ENCODE data around the gene NACC2.

The NACC2 gene

DNA sequence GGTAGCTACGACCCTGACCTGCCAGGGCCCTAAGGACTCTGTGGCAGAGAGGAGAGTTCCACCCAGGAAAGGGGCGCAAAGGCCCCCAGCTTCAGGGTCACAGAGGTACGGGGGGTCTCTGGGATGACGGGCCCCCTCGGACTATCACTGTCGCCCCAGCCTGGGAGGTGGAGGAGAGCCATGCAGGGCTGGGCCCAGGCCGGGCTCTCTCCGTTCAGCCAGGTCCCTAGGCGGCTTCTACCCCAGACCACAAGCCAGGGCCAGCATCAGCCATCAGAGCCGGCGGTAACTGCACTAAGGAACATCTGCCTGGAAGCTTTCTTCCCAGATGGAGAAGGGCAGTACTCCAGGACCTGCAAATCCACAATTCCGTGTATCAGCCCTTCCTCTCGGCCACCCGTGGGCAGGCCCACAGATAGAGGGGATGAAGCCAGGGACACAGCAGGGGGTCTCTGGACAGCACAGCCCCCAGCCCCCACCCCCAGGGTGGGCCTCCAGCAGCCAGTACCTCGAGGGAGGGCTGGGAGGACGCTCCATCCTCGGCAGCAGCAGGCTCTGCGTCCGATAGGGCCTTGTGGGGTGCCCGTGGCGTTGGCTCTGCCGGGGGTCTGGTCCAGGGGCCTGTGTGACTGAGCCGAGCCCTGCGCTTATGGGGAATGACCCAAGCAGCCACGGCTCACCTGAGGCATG is 38.4 kb downstream of the NACC2 start:
- no peak for DNase-seq (ENCODE audit: low read depth)

DNA sequence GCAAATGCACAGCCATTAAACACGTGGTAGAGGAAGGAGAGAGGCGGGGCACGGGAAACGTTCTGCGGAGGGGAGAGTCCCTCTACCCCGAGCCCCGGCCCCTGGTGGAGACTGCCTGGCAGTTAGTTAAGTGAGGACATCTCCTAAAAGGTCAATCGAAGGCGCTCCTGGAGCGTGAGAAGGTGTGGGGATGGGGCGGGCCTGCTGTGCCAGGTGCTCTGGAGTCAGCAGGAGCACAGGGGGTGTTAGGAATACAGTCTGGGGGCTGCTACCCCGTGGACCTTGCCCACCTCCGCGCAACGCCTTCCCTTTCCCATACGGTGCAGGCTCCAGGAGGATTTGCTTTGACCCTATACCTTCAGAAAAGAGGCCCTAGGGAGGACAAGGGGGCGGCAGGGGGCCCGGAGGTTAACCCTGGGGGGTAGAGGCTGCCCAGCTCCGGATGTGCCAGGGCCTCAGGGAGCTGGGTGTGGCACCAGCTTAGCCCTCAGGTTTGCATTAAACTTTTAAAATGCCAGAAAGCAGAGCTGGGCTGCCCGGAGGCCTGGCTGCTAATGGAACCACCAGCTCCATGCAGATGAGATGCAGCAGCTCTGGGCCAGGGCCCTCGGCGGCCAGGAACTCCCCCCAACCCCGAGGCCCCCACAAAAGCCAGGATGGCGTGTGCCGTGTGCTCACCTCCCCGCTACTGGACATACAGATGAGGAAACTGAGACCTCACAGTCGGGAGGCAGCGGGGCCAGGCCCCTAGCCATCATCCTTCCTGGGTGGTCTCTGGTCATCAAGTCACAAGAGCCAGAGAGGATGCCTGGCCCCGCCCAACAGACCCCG is 39.2 kb downstream of the NACC2 start:
- no peak for DNase-seq (ENCODE audit: low read depth)

DNA sequence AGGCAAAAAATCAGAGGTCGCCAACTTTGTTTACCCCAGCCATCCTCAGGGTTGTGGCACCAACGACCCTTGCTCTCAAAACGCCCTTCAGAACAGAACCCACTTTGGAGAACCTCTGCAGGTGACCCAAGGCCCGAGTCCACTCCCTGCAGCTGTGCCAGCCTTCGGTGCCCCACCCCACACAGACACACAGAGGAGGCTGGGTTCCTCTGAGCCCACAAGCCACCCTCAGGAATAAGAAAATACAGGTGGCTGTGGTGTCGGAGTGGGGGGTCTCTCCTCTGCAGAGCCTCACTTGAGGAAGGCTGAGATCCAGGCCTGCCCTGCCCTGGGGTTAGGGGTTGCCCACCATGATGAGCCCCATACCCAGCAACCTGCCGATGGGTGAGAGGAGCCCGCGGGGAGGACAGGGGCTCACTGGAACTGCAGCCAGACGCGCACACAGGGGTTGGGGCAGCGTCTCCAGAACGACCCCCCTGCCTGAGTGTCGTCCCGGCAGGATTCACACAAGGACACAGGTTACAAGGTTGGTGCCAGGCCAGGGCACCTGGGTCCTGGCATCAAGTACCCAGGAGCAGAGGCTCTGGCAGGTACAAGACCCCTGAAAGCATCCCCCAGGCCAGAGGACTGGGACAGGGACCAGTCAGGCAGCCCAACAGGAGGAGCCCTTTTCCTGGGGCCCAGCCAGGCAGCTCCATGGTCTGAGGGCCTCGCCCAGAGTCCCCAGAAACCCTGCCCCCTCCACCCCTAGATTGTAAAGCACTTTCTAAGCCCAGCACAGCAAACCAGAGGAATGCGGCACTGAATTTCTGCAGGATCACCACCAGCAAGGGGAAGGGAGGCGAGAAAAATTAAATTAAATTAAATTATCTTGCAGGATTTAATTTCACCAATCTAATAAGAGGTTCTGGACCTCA is 40.0 kb downstream of the NACC2 start:
- DNase-seq (ENCODE audit: low read depth): no peak

DNA sequence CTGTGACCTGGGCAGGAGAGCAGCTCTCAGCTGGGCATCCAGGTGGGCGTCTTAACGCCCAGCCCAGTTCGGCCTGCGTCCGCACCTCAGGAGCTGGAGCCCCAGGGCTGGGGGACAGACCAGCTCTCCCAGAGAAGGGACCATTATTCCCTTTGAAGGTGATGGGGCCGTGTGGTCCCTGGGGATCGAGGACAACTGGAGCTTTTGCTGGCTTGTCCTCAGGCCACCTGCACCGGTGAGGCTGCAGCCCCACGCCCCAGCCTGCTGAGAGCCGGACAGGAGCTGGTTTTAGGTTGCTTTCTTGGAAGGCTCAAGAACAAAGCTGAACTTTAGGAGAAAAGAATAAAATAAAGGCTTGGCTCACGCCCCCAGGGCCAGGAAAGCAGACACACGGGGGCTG is 40.9 kb downstream of the NACC2 start:
- DNase-seq (ENCODE audit: low read depth): no peak

DNA sequence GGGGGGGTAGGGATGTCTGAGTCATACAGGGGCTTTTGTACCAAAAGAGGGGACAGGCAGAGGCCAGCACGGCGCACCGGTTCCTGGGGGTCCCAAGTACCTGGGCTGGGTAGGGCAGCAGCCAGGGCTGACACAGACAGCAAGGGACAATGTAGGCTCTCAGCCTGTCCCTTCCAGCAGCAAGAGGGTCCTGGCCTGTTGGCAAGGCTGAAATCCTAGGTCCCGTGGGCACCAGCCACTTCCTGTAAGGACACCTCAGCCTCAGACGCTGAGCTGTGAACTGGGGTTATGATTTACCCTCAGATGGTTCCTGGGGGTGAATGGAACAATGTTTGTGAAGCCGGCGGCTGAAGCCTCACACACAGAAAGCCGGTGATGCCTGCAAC is 41.3 kb downstream of the NACC2 start:
- DNase-seq (ENCODE audit: low read depth): no peak

DNA sequence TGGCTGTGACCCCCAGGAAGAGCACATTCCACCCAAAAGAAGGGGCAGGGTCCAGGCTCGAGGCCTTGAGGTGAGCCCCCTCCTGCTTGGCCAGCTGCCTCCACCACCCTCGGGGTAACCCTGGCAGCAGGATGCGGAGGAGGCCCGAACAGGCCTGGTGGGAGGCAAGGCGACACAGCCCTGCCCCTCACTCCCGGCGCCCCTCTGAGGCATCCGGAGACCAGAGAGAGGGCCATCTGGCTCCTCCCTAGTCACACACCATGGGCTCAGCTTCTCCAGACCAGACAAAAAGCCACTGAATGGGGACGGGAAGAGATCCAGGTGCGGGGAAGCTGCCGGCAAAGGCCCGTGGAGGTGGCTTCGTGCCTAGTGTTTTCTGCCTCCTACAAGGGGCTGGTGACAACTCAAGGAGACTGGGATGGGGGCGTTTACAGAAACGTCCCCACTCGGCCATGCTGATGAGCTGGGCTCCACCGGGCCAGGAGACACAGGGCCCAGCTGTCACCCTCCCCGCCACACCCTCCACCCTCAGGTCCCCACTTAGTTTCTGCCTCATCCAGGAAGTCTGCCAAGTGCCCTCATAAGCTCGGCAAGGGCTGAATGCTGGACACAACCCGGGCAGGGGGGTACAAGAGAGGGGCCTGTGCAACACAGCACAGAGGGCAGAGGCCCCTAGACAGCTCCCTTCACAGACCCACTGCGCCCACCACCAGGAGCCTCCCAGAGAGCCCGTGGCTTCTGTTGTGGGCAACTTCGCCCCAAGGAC is 41.9 kb downstream of the NACC2 start:
- DNase-seq (ENCODE audit: low read depth): no peak

DNA sequence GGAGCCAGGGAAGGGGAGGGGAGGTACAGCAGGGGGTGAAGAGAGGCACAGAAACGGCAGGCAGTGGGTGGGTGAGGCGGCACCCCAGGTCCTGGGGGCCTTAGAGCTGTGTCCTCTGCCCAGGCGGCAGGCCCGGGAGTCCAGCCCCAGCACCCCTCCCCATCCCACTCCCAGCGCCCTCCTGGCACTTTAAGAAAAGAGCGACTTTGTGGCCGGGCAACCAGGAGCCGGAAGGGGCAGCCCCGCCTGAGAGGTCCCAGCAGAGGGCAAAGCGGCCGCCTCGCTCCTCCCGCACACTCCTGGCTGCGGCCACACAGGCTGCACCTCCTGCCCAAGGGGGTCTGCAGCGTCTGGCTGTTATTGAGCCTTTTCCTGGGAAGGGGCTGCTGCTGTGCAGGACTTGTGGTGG is 42.6 kb downstream of the NACC2 start:
- DNase-seq (ENCODE audit: low read depth): no peak

DNA sequence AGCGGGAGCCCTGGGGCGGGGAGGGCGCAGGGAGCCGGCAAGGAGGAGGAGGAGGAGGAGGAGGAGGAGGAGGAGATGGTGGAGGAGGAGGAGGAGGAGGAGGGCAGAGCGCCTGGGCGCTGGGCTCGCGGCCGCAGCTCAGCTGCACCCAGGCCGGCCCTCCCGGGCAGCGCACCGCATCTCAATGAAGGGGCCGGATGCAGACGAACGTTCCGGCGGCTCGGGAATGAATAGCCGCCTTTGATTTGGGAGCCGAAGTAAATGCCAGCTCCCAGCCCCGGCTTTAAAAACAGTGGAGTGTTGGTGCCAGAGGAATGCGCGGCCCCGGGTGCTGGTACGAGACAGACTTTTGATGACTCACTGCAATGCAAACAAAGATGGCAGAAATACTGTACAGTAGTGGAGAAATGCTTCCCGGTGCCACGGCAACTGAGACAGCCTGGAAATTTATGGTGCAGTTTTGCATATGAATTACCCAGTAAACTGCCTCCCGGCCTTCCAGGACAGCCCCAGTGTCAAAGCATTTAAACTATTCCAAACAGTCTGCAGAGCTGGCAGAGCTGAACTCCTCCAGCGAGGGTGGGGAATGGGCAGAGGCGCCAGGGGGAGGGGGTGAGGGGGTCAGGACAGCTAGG is 43.1 kb downstream of the NACC2 start:
- DNase-seq (ENCODE audit: low read depth): no peak

DNA sequence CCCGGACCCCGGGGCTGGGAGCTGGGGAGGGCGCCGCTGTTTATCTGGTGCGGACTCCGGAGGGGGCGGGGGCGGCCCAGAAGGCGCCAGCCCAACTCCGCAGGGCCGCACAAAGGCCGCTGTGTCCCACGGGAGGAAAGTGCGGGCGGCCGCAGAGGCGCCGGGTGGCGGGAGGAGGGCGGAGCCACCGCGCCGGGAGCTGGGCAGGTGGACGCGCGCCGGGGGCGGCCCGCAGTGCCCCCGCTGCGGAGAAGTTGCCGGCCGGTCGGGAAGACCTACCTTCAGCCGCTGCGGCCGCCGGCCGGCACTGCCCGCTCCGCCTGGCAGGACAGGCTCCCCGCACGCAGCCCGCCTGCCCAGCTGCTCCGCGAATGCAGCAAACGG is 43.6 kb downstream of the NACC2 start:
- DNase-seq (ENCODE audit: low read depth): no peak

DNA sequence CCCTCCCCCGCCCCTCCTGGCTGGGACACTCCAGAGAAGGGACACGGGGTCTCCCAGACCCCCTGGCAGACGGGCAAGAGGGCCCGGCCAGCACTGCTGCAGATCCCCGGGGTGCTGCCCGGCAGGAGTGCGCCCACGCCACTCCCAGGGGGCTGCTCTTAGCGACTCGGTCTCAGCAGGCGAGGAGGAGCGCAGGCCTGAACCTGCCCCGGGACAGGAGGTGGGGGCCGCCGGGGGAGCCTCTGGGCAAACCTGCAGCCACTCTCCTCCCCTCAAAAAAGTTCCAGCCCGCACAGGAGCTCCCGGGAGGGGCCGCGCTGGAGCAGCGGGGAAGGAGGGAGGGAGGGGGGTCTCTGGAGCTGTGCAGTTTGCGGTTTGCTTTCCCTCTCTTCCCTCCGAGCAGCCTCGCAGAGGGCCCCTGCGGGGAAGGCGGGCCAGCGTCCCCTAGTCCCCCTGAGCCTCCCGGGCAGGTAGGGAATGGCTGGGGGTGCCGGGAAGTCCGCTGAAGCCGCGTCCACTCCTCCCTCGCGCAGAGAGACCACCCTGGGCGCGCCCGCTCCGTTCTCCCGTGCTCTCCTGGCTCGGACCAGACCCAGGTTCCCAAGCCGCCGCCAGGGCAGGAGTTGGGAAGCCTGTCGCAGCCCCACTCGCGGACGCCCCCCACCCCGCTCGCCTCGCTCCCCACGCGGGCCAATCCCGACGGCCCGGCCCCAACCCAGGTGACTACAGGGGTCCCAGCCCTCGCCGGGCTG is 44.2 kb downstream of the NACC2 start:
- no peak for DNase-seq (ENCODE audit: low read depth)

DNA sequence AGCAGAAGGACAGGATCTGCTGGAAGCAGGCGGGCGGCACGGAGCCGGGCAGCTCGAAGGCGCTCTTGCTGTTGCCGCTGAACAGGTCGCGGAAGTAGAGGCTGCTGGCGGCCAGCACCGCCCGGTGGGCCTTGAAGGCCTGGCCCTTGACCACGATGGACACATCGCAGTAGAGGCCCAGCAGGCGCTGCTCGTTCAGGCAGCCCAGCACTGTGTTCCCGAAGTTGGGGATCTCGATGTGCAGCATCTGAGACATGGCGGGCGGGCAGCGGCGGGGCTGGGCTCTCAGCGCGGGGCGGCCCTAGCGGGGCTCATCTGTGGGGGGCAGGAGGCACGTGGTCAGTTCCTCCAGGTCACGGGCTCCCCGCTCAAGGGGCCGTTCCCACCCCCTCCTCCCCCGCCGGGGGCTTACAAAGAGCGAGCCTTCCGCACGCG is 44.8 kb downstream of the NACC2 start:
- no peak for DNase-seq (ENCODE audit: low read depth)

DNA sequence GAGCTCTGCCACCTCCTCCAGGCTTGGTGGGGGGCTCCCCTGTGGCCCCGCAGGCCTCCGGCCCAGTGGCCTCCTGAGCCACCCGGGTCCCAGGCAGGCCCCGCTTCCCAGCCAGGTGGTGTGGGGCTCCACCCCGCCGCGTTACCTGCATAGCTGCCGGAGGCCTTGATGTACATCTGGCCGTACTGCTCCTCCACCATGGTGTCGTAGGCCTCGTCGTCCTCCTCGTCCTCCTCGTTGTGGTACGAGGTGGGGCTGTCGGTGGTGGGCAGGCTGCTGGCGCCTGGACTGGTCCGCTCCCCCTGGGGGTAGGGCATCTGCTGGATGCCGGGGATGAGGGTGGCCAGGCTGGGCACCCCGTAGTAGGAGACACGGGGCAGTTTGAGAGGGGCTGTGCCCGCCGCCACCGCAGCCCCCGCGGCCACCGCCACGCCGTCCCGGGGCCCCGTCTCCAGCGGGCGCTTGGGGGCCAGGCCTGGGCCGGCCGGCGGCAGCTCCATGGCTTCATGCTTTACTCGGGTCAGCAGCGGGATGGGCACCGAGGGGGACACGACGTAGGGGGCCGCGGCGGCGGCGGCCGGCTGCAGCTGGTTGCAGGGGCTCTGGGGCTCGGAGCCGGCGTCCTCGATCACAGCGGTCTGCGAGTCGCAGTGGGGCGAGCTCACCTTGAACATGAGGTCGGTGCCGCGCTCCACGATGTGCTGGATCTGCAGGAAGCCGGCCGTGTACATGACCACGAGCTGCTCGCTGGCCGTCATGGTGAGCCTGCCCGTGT is 45.4 kb downstream of the NACC2 start:
- no peak for DNase-seq (ENCODE audit: low read depth)

DNA sequence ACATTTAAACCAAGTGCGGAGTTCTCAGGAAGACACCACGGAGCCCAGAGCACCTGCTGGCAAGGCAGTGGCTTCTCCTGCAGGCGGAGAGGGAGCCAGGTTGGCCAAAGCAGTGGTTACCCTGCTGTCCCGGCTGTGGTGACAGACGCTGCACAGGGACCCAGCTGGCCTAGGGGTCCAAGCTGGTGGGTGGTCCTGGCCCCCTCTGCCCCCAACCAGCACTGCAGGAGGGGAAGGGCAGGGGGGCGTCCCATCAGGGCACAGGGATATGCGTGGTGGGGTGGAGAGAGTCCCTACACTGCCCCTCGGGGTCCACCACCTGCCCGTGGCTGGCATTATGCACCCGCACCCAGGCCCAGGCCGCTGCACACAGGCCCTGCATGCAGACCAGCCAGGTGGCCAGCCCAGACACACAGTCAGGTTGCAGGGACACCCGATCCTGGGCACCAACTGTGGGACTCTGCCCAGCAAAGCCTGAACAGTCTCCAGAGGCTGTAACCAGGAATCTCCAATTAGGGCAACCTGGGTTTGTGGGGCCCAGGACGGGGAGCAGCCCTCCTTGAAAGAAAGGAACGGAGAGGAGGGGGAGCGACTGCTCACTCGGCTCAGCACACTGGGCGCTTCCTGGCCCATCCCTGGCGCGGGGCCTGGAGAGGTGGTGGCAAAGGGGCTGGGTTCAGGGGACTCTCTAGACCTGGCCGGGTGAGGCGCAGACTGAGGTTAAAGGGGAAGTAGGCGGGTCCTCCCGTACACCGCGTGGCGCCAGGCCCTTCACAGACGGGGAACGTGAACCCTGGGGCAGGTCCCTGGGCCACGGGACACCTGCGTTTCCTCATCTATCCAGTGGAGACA is 46.3 kb downstream of the NACC2 start:
- DNase-seq (ENCODE audit: low read depth): no peak

DNA sequence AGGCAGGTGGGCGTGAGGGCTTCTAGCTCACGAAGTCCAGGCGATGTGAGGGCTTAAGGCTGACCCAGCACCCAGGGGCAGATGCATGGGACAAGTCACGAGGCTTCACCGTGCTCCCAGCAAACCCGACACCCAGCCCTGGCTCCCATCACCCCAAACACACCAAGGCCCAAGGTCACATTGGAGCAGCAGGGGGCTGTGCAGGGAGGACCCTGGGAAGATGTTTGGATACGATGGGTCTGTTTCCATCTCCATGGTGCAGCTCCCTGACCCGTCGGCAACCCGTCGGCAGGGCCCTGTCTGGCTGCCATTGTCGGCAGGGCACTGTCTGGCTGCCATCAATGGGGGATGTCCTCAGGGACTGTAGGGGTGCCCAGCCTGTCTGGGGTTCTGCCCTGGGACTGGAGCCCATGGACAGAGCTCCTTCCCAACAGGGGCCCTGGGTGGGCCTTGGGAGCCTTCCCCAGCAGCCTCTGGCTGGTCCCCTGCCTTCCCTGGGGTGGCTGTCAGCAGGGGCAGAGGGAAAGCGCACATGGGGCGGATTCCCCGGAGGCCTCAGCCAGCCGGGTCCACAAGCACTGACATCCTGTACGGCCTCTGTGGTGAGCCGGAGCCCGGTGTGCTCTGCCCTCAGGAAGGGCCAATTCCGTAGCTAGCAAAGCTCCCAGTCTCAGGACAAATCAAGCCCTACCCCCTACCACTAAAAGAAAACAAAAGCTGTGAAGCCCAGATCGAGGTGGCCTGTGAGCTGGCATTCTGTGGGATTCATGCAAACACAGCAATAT is 47.1 kb downstream of the NACC2 start:
- no peak for DNase-seq (ENCODE audit: low read depth)

DNA sequence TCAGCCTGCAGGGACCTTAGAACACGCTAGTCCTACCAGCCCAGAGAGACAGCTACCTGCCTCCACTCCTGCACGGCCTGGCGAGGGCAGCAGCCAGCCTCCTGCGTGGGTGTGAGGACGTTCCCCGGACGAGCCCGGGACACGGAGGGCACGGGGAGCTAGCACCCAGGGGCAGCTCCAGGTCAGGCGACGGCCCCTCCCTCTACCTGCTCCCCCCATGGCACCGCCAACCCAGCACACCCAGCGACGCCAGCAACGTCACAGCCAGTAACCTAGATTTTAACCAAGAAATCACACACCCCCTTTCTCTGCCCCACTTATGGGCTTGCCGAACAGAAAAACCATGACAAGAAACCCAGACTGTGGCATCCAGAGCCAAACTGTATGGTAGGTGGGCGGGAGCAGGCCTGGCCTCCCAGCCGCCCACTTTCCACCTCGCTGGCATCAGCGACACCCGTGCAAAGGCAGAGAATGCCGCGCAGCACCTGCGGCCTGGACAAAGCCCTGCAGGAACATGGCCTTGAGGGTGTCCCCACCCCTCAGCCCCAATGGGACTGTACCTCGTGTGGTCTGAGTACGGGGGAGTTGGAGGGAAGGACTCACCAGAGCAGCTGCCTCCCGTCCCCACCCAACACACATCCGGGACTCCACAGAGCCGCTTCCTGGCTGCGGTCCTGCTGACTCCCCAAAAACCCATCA is 47.9 kb downstream of the NACC2 start:
- DNase-seq (ENCODE audit: low read depth): no peak

DNA sequence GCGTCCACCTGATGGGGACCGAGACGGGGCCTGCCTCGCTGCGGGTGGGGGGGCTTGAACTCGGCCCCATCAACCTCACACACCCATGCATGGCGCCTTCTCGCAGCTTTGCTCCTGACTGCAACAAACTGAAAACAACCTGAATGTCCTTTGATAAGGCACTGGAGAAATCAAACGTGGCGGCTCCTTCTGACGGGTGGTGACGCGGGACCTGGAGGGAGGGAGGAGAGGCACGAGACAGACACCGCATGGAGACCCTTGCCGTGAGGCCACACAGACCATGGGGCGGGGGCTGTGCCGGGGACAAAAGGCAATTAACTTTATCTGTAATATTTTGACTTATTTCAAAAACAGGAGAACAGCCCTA is 48.6 kb downstream of the NACC2 start:
- DNase-seq (ENCODE audit: low read depth): no peak
